ENCODE data around the gene SCOC.
A peak's percentile ranks its signal among the peaks of the same experiment; 100 is the strongest.

The SCOC gene

GRCh38 chr4:140368686-140369085, 4.8 kb upstream of the SCOC start:
- no peak for DNase-seq (ENCODE audit: extremely low read depth, low read depth)
- H3K4me3 ChIP-seq (replicated peaks; ENCODE audit: low read depth, low read length): no peak overlapping the region
- no peak for TF ChIP-seq CTCF (IDR thresholded peaks at IDR 0.05; ENCODE audit: low read depth, low read length, missing control alignments)

GRCh38 chr4:140372751-140373327, 607 bp upstream of the SCOC start:
- no peak for TF ChIP-seq CTCF (IDR thresholded peaks at IDR 0.05; ENCODE audit: low read depth, low read length, missing control alignments)
- DNase-seq (ENCODE audit: extremely low read depth, low read depth): no peak
- peak overlapping the region; percentile 82 for H3K4me3 ChIP-seq (replicated peaks; ENCODE audit: low read depth, low read length)

GRCh38 chr4:140374130-140374477, 658 bp downstream of the SCOC start:
- no peak for DNase-seq (ENCODE audit: extremely low read depth, low read depth)
- no peak for TF ChIP-seq CTCF (IDR thresholded peaks at IDR 0.05; ENCODE audit: low read depth, low read length, missing control alignments)
- peak overlapping the region; percentile 82 for H3K4me3 ChIP-seq (replicated peaks; ENCODE audit: low read depth, low read length)

- no peak overlapping the region for H3K4me3 ChIP-seq (replicated peaks; ENCODE audit: low read depth, low read length)
- no peak for TF ChIP-seq CTCF (IDR thresholded peaks at IDR 0.05; ENCODE audit: low read depth, low read length, missing control alignments)
- no peak for DNase-seq (ENCODE audit: extremely low read depth, low read depth)
Observed at GRCh38 chr4:140382732-140383131, 9.3 kb downstream of the SCOC start.

- no peak for TF ChIP-seq CTCF (IDR thresholded peaks at IDR 0.05; ENCODE audit: low read depth, low read length, missing control alignments)
- no peak for DNase-seq (ENCODE audit: extremely low read depth, low read depth)
- H3K4me3 ChIP-seq (replicated peaks; ENCODE audit: low read depth, low read length): no peak overlapping the region
Observed at GRCh38 chr4:140388015-140388414, 14.6 kb downstream of the SCOC start.

- DNase-seq (ENCODE audit: extremely low read depth, low read depth): no peak
- no peak overlapping the region for H3K4me3 ChIP-seq (replicated peaks; ENCODE audit: low read depth, low read length)
- no peak for TF ChIP-seq CTCF (IDR thresholded peaks at IDR 0.05; ENCODE audit: low read depth, low read length, missing control alignments)
Observed at GRCh38 chr4:140395668-140396067, 22.2 kb downstream of the SCOC start.

- no peak overlapping the region for H3K4me3 ChIP-seq (replicated peaks; ENCODE audit: low read depth, low read length)
- no peak for TF ChIP-seq CTCF (IDR thresholded peaks at IDR 0.05; ENCODE audit: low read depth, low read length, missing control alignments)
- DNase-seq (ENCODE audit: extremely low read depth, low read depth): no peak
Observed at GRCh38 chr4:140400111-140400510, 26.7 kb downstream of the SCOC start.

Measured in HFF-Myc (cell line).